Measurements from ENCODE around the gene METTL23. TPM values are rescaled to one million over a fixed set of nuclear protein-coding genes. Genes with fewer than 3 reads are reported as not detected.

The METTL23 gene
- polyA plus RNA-seq, 1 donor from 2014 or later: 59.8 TPM

DNA sequence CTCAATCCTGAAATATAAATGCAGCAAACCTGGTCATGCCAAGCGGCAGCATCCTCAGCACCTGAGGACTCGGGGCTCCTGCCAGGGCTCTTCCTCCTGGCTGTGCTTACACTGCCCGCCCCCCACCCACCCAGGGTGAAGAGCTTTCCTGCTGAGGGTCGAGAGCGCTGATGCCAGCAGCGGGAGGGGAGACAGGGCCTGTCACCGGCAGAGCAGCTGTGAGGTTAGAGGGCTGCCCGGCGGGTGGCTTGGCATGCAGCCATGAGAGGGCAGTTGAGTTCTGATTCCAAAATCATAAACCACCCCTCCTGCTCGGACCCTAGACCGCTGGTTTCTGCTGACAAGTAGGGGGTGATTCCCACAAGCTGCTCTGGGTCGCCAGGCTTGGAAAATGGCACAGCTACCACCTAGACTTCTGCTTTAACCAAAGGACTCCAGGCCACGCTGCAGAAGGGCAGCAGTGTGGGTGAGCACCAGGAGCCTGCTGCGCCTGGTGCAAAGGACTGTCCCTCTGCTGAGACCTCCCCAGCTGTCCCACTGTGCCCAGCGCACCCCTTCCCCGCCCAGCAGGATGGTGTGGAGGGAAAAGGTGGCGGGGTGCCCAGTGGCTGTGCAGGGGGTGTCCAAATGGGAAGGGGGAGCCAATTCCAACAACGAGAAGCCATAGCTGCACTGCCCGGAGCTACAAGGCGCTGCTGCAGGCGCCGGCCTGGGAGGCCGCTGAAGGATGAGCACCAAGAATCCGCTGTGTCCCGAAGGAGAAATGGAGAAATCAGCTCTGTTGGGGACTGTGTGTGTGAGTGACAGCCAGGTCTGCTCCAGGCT is 42.5 kb upstream of the METTL23 start:
- H3K9me2 ChIP-seq (ENCODE audit: insufficient read depth, low read length): no peaks in the 10 kb centered on the region
- H3K9me3 ChIP-seq (ENCODE audit: low read length): no peaks in the 10 kb centered on the region
- H3K4me2 ChIP-seq (ENCODE audit: low read length): no peak overlapping the region
- H3F3A ChIP-seq (ENCODE audit: insufficient read depth, low read length, poor library complexity, severe bottlenecking): no peaks in the 10 kb centered on the region
- H3K4me3 ChIP-seq (ENCODE audit: low read length): no peak overlapping the region
- no peaks in the 10 kb centered on the region for H4K20me1 ChIP-seq (ENCODE audit: insufficient read depth)
- no peak overlapping the region for H2AFZ ChIP-seq (ENCODE audit: low read depth, low read length)
- no peaks in the 10 kb centered on the region for H3K79me2 ChIP-seq (replicated peaks; ENCODE audit: insufficient read depth, low read length)
- H3K36me3 ChIP-seq (ENCODE audit: insufficient read depth, low read length): no peaks in the 10 kb centered on the region
- no peak overlapping the region for H3K9ac ChIP-seq (ENCODE audit: low read length)
- TF ChIP-seq EZH2 (IDR thresholded peaks at IDR 0.05; ENCODE audit: borderline replicate concordance, insufficient read depth, low read length, poor library complexity, severe bottlenecking) (no peak), TAF1 (IDR thresholded peaks at IDR 0.05; ENCODE audit: low read depth) (no peak), EP300 (conservative IDR thresholded peaks at IDR 0.05; ENCODE audit: poor library complexity, severe bottlenecking) (no peak), RAD21 (conservative IDR thresholded peaks at IDR 0.05) (no peak), POLR2AphosphoS5 (IDR thresholded peaks at IDR 0.05) (no peak), SMC3 (conservative IDR thresholded peaks at IDR 0.05; ENCODE audit: poor library complexity) (no peak), MXI1 (conservative IDR thresholded peaks at IDR 0.05; ENCODE audit: poor library complexity, severe bottlenecking) (no peak), REST (IDR thresholded peaks at IDR 0.05; ENCODE audit: borderline replicate concordance) (no peak)
- TF ChIP-seq, protein P1, sequence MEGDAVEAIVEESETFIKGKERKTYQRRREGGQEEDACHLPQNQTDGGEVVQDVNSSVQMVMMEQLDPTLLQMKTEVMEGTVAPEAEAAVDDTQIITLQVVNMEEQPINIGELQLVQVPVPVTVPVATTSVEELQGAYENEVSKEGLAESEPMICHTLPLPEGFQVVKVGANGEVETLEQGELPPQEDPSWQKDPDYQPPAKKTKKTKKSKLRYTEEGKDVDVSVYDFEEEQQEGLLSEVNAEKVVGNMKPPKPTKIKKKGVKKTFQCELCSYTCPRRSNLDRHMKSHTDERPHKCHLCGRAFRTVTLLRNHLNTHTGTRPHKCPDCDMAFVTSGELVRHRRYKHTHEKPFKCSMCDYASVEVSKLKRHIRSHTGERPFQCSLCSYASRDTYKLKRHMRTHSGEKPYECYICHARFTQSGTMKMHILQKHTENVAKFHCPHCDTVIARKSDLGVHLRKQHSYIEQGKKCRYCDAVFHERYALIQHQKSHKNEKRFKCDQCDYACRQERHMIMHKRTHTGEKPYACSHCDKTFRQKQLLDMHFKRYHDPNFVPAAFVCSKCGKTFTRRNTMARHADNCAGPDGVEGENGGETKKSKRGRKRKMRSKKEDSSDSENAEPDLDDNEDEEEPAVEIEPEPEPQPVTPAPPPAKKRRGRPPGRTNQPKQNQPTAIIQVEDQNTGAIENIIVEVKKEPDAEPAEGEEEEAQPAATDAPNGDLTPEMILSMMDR (IDR thresholded peaks at IDR 0.05; ENCODE audit: poor library complexity, severe bottlenecking): no peak
- no peaks in the 10 kb centered on the region for H3K27me3 ChIP-seq (ENCODE audit: insufficient read depth, low read depth, low read length)
- H3K27ac ChIP-seq (ENCODE audit: low read length): no peak overlapping the region

DNA sequence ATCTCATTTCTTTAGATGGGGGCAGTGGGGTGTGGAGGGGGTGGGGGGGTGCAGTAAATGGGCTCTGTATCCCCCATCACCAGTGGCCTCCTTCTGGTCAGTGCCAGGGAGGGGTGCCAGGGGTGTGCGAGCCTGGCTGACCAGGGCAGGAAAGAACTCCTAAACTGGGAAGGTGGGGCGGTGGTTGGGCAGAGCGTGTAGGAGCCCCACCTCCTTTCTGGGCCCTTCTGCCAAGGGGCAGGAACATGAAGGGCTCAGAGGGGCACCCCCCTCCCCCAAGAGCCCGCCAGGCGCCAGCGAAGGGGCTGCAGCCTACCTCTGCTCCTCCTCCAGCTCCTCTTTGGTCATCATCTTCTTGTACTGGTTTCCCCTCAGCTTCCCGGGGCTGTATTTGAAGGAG is 41.9 kb upstream of the METTL23 start:
- no peak for TF ChIP-seq EZH2 (IDR thresholded peaks at IDR 0.05; ENCODE audit: borderline replicate concordance, insufficient read depth, low read length, poor library complexity, severe bottlenecking)
- no peak overlapping the region for H3K27ac ChIP-seq (ENCODE audit: low read length)
- H3K4me3 ChIP-seq (ENCODE audit: low read length): no peak overlapping the region
- H3F3A ChIP-seq (ENCODE audit: insufficient read depth, low read length, poor library complexity, severe bottlenecking): no peaks in the 10 kb centered on the region
- H4K20me1 ChIP-seq (ENCODE audit: insufficient read depth): no peaks in the 10 kb centered on the region
- H3K9ac ChIP-seq (ENCODE audit: low read length): no peak overlapping the region
- H3K27me3 ChIP-seq (ENCODE audit: insufficient read depth, low read depth, low read length): no peaks in the 10 kb centered on the region
- H3K36me3 ChIP-seq (ENCODE audit: insufficient read depth, low read length): no peaks in the 10 kb centered on the region
- no peaks in the 10 kb centered on the region for H3K9me3 ChIP-seq (ENCODE audit: low read length)
- no peaks in the 10 kb centered on the region for H3K9me2 ChIP-seq (ENCODE audit: insufficient read depth, low read length)
- H3K4me2 ChIP-seq (ENCODE audit: low read length): no peak overlapping the region
- no peaks in the 10 kb centered on the region for H3K79me2 ChIP-seq (replicated peaks; ENCODE audit: insufficient read depth, low read length)
- H2AFZ ChIP-seq (ENCODE audit: low read depth, low read length): no peak overlapping the region
